GM19372 (cell line): Measurements from ENCODE around the gene FAM221B.

Source experiments
- ATAC-seq: cut with Tn5 transposase; IDR thresholded peaks from one replicate; pipeline ENCODE4 v1.9.1; 2021; ENCODE audit warnings: mild to moderate bottlenecking, low read depth, moderate library complexity; ENCODE audit not compliant: unreplicated experiment

Gene FAM221B

DNA sequence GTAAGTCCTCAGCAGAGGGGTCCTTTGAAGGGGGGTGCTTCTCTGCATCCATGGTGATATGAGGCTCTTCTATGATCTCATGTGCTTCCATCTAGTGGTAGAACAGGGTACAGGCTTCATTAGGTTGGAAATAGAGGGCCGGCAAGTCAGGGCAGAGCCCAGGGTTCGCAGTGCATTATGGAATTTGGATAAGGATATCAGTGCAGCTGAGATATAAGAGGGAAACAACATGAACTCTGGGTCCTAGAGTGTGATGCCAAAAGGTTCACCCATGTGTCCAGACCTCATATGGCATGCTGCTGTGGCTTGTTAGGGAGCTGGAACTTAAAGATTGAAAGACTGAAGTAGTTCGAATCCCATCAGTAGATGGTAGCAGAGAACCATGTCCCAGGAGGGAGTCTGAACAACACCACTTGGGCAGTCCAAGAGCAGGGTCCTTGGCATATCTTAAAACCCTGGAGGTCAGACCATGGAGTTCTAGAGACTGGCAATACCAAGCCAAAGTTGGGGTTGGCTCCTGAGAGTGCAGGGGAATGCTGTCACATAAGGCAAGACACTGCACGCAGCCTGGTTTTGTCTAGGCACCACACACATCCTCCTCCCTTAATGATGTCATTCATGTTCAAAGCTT, 2.3 kb downstream of the FAM221B start:
- ATAC-seq, result no peak

DNA sequence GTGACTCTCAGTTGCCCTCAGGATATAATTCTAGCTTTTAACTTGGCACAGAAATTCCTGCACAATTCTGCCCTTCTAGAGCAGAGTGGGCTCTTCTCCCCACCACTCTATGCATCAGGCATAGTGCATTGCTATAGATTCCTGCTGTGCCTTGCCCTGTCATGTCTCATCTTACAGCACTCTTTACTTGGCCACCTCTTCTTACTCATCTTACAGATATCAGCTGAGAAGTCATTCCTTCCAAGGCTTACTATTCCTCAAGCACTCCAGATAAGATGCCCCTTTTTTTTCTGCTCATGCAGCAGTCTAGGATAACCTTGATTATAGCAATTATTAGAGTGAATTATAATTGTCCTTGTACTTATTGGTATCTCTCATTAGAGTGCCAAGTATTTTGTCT, 5.6 kb downstream of the FAM221B start:
- no peak for ATAC-seq

DNA sequence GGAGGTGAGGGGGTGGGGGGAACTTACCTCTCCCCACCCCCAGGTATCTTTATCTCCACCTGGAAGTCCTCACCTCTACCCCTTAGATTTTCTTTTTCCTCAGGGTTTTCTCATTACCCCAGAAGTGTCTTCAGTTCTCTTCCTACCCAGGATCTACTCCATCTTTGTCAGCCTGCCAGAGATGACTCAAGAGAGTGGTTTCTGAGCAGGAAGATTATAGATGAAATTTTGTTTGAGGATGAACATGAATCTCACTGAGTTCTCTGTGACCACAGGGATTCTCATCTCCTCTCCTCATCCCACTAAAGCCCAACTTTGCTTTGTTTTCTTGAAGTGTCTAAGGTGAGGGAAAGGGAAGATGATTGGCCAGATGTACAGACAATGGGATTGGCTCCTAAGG, 8.5 kb downstream of the FAM221B start:
- no peak for ATAC-seq

DNA sequence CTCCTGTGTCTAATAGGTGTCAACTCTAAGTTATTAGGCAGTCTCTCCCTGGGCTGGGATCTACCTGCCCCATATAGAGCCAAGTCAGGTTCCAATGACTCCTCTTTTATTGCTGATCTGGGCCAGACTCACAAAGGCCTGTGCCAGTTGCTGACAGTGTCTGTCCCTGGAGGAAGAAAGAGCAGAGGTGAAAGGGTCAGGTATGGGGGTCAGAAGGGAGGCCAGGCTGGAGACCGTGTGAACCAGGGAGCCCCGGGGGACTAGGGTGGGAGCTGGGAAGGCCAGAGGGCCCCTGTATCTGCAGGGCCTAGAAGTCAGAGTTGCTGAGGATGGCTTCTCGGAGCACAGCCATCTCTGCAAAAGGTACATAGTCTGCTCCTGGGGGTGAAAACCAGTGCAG, 10.2 kb downstream of the FAM221B start:
- no peak for ATAC-seq

DNA sequence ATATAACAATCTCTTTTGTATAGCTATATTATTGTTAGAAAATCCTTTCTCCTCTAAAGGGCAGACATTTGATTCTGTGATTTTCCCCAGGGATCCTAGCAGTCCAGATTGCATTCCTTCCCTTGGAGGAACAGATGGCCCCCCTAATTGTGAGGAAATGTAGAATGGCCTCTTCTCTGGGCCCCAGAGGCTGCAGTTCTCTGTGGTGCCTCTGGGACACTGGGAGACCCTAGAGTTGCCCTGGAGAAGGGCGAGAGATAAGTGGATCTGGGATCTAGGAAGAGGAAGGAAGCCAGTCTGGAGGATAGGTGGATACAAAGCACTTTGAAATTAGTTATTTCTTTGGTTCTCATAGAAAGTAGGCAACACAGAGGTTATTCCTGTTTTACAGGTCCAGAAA, 11.8 kb downstream of the FAM221B start:
- no peak for ATAC-seq

DNA sequence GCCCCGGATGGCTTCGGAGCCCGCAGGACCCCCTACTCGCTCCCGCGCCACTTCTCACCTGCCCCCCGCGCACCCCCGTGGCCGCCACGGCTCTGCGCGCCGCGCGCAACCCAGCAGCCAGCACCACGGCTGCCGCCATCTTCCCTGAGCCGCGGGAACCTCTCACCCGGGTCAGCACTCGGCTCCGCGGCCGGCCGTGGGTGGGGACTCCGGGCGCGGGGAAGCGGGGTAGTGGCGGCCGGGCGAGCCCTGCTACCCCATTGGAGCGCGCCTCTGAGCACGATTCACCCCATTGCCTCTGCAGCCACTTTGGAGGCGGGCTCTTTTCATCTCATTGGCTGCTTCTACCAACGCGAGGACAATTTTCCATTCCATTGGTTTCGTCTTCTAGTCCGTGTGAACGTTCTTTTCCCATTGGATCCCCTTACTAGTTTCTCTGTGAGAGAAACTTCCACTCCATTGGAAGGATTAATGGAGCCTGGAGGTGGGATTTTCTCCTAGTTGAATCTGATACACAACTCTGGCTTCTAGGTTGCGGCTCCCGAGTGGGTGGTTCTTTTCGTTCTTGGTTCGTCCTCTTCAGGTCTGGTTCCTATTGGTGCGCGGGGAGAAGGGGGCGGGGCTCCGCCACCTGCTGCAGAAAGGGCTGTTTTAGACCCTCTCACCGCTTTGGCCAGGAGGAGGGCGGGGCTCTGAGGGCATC, 13.5 kb downstream of the FAM221B start, which contains the start of gene HINT2:
Gene HINT2, minus strand, starts transcription at position 202 of the 703 bp plus-strand sequence. Its CDS starts 63 bp downstream, at position 139.
- ATAC-seq, result peak; percentile 70

DNA sequence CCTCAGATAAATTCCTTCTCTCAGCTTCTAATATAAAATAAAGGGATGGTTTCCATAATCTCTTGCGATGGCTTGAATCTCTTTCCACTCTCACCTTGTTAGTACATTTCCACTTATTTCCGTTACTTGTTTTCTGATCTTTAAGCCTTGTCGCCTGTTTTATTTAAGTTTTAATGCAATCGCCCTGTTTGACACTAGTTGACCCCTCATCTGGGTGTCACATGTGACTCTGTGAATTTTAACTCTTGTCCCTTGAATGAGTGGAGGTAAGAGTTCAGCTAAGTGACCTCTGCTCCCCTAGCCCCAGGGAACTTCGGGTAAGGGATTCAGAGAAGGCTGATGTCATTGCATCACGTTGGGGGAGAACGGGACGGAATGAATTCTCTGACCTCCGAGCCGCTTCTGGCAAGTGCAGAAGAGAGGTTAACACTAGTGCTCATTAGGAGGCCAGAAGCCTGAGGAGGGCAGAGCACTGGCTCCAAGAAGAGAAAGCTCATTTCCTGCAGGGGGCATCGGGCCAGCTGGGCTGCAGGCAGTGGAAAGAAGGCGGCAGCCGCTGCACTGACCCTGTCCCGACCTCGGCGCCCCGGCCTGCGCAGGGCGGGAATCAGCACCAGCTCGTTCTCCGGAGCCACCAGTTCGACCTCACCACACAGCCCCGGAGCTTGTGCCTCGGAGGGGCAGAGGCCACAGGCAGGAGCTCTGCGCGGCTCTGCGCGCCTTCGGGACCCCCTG, 14.3 kb downstream of the FAM221B start:
- peak; percentile 11 for ATAC-seq

DNA sequence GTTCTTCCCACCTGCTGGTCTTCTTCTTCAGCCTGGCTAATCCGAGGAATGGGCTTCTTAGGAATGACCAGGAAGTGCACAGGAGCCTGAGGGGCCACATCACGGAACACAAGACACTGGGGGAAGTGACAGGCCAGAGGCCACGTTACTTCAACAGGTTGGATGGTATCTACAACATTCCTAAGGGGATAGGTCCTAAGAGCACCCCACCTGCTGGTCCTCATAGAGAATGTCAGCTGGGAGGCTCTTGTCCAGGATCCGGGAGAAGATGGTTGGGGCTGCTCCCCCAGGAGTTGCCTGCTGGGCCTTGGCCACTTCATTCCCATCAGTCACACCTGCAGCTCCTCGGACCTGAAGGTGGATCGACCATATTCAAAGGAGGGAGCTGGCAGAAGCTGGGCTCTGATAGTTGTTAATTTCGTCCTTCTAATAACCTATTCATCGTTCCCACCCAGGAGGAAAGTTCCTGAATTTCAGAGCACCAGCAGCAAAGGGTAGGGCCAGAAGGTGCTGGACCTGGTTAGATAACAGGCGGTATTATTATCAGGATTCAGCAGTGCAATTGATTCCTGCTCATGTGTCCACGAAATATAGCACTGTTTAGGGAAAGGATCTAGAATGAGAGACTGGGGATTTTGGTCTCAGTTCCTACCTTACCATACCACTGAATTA, 15.0 kb downstream of the FAM221B start:
- no peak for ATAC-seq

DNA sequence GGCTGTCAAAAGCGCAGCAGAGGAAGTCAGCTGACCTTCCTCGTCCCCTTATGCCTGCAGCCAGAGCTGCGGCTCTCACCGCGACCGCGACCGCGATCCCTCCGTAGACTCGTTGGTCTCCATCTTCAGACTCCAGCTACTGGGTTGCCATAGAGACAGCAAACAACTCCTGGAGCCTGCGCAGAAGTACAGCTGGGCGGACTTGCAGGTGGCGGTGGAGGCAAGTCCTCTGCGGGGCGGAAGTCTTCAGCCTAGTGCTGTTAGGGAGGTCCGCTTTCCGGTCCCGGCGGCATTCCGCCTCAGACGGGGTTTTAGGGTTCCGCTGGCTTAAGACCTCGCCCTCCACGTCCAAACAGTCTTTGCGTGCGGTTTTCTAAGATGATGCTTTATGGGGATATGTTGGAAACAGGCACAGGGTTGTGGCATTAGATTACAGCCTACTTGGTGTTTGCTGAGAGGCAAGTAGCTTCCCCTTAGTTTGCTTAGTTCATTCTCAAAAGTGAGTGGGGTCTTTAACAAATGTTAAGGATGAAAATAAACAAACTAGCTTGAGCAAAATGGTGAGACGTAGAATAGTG, 16.4 kb downstream of the FAM221B start, which contains the start of gene SPAG8:
Gene SPAG8, minus strand, starts transcription at position 238 of the 578 bp plus-strand sequence. Its CDS starts 115 bp downstream, at position 123.
- ATAC-seq, result peak; percentile 58

DNA sequence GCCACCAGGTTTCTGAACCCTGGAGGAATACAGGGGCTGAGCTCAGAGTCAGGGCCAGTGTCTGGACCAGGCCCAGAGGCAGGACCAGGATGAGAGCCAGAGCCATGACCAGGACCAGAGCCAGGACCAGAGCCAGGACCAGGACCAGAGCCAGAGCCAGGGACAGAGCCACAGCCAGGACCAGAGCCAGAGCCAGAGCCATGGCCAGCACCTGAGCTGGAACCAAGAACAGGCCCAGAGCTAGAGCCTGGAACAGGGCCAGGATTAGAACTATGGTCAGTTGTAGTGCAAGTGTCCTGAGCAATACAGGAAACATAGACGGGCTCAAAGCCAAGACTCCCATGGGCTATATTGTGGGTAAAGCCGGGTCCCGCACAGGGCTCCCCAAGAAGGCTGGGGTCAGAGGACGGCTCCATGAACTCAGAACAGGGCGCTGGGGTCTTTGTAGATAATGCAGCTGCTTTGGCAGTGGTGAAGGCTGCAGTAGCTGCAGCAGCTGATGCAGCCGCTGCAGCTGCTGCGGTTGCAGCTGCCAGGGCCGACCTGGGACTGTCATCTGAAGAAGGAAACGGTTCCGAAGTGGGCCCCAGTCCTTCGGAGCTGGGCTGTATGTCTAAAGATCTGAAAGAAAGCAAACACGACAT, 17.0 kb downstream of the FAM221B start:
- no peak for ATAC-seq

DNA sequence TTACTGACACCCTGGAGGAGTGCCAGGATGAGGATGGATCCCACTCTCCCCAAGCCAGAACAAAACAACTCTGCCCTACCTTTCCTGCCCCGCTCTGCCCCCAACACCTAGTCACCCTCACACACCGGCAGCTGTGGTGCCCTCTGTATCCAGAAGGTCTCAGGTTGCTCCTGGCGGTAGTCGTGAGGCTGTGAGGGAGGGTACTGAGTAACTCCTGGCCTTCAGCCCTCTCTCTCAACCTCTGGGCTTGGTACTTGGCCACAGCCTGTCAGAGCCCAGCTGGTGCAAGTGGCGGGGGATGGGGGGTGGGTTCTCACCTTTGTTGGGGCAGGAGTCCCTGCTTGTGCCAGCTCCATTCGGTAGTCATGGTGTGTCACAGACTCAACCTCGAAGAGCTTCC, 18.4 kb downstream of the FAM221B start:
- no peak for ATAC-seq

DNA sequence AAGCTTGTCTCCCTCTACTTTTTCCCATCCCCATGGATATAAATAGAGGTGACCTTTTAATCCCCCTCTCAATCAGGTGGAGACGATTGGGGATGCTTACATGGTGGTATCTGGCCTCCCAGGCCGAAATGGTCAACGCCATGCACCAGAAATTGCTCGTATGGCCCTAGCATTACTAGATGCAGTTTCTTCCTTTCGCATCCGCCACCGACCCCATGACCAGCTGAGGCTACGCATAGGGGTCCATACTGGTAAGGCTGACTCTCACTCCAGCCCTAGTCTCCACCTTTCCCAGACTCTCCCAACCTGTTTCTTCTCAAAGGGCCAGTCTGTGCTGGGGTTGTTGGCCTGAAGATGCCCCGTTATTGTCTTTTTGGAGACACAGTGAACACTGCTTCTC, 20.1 kb downstream of the FAM221B start:
- ATAC-seq, result no peak

DNA sequence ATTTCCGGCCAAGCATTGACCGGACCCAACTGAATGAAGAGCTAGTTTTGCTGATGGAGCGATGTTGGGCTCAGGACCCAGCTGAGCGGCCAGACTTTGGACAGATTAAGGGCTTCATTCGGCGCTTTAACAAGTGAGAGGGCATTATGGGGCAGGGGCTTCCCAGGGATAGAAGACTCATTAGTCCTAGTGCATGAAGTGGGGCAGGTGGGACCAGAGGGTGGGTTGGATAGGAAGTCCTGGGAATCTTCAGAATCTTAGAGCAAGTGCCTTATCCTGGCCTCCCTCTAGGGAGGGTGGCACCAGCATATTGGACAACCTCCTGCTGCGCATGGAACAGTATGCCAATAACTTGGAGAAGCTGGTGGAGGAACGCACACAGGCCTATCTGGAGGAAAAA, 22.4 kb downstream of the FAM221B start:
- ATAC-seq, result no peak

DNA sequence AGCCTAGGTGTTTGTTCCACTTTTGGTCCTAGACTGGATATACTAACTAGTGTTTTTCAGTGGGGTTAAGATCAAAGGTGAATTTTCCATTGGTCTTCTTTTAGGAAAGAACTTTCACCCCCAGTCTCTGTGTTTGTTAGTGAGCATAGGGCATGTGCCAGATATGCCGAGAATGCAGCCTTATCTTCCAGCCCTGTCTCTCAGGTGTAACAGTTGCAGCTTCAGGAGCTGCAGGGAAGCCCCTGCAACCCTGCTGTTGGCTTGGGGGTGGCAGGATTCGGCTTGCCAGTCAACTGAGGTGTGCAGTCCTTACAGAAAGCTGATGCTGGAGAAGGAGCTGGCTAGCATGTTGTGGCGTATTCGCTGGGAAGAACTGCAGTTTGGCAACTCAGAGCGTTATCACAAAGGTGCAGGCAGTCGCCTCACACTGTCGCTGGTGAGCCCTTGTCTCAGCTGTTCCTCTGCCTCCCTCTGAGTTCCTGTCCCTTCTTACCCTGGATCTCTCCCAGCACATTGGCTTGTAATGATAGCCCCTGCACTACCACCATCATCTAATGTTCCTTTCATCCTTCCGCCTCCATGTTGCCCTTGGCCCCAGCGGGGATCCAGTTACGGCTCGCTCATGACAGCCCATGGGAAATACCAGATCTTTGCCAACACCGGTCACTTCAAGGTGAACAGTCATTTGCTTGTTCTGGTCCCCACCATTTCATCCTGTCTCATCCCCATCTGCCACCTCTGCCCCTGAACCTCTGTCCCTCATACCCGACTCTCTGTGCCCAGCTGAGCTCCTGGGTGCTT, 27.0 kb downstream of the FAM221B start:
- no peak for ATAC-seq

DNA sequence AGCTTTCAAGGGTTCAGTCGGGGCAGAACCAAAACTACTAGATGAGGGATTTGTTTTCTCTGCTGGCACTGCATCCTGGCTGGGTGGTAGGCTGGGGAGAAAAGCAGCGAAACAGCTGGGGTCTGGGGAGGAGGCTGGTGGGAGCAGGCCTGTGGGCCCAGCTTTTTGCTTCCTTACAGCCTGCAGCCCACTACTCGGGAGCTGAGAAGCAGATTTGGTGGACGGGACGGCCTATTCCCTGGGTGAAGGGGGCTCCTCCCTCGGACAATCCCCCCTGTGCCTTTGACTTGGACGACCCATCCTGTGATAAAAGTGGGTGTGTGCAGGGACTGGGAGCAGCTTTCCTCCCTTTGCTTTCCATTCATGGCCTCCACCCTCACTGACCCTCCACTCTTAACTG, 28.0 kb downstream of the FAM221B start:
- ATAC-seq, result no peak

DNA sequence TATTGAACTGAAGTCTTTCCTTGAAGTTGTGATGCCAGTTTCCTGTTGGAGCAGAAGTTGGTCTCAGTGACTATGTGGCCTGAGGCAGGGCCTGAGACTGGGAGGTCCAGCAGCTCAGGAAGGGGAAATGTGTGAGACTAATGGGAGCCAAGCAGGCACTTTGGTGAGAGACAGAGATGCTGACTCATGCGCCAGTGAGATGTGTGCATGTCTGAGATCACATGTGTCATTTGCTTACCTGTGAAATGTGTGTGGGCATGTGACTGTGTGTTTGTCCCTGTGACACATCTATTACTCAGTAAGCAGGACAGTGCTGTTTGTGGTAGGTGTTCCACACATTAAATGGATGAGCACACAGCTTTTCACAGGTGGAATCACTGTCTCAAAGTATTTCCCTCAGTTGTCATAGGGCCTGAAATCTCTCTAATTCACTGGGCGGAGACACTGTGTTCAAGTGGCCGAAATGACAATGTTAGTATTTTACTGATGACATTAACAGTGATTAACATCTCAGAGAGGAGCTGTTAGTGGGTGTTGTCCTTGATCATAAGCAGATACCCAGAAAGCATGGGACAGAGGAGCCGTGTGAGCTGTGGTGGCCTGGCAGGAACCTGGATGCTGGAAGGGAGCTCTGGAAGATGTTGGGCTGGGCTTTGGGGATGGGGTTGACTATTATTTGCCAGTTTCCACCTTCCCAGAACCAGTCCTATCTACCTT, 29.7 kb downstream of the FAM221B start:
- no peak for ATAC-seq

DNA sequence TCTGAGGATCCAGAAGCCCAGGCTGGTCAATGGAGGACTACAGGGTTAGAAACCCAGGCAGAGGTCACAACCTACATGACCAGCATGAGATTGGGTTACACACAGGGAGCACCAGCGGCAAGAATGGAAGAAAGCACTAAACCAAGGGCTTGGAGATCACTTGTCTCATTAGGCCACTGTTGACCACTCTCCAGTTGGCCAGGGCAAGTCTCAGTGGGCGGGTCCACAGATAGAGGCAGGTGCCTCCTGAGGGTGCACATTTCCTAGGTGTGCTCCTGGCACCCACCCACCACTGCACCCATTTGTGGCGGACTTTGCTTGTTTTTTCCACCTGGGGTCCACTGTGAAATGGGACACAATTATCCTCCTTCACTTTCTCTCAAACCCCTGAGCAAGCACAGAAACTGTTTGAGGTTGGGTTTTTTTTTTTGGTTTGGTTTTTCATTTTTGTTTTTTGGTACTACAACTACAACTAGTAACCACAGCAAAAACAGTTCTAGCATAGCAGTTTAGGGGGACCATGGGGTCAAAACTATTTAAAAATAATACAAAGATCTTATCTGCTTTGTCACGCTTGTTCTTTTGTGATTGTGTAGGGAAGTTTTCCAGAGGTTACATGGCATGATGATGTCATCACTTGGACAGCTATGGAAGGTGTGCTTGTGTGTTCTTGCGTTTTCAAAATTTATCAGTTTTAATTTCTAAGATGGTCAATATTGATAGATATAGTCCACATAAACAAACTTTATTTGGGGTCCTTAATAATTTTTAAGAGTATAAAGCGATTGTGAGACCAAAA, 31.0 kb downstream of the FAM221B start:
- no peak for ATAC-seq

DNA sequence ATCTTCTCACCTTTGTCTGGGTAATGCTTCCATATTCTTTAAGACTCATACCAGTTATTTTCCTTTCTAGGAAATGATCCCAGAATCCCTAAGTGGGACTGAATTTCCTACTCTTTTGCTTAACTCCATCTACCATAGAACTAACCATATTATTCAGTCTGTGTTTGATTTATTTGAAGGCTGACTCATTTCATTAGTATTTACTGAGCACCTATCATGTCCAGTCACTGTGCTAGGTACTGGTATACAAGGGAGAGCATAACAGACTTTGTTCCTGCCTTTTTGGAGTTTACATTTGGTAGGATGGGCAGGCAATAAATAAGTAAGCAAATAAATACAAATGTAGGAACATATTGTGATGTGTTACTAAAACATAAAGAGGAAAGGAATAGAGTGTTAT, 32.8 kb downstream of the FAM221B start:
- no peak for ATAC-seq
